HepG2 (cell line): ENCODE data around the gene GDF15. TPM values are rescaled to one million over a fixed set of nuclear protein-coding genes. Genes with fewer than 3 reads are reported as not detected.

ENCODE experiments used
- ATF1 ChIP-seq: IDR thresholded peaks from 2 replicates; pipeline ENCODE4 v1.6.1; 2016; ENCODE audit warnings: mild to moderate bottlenecking, control low read depth
- BATF2 ChIP-seq: sonication (generic); formaldehyde crosslinking; IDR thresholded peaks from 2 replicates; pipeline ENCODE4 v1.8.0; 2022; ENCODE audit warnings: mild to moderate bottlenecking, missing genetic modification reagents, moderate library complexity
- CENPX ChIP-seq: sonication (generic); formaldehyde crosslinking; IDR thresholded peaks from 2 replicates; pipeline ENCODE4 v1.9.0; 2021; ENCODE audit warnings: mild to moderate bottlenecking, missing genetic modification reagents, moderate library complexity
- EEA1 ChIP-seq: sonication (generic); formaldehyde crosslinking; IDR thresholded peaks from 2 replicates; pipeline ENCODE4 v1.5.1; 2020; ENCODE audit warnings: mild to moderate bottlenecking, missing genetic modification reagents, borderline replicate concordance
- FOXK1 ChIP-seq: sonication (generic); formaldehyde crosslinking; IDR thresholded peaks from 2 replicates; pipeline ENCODE4 v1.4.0; 2020; ENCODE audit warnings: low read depth, missing genetic modification reagents, borderline replicate concordance
- HBP1 ChIP-seq: IDR thresholded peaks from 2 replicates; pipeline ENCODE4 v1.6.1; 2016; ENCODE audit warnings: low read depth, control low read depth
- MAFF ChIP-seq: IDR thresholded peaks from 2 replicates; pipeline ENCODE4 v1.6.1; 2011; ENCODE audit warnings: low read depth, low read length, improper control_type of control experiment
- NR2F2 ChIP-seq: IDR thresholded peaks from 2 replicates; pipeline ENCODE4 v1.6.1; 2012; ENCODE audit warnings: low read depth, inconsistent platforms, borderline replicate concordance
- POLR2AphosphoS2 ChIP-seq: IDR thresholded peaks from 2 replicates; pipeline ENCODE4 v1.6.1; 2011; ENCODE audit warnings: low read depth, low read length, improper control_type of control experiment
- RAD51 ChIP-seq: fragments of 450-650 bp; IDR thresholded peaks from 2 replicates; pipeline ENCODE4 v1.6.1; 2016; ENCODE audit warnings: borderline replicate concordance
- RBM39 ChIP-seq: fragments of 200-400 bp; formaldehyde crosslinking; IDR thresholded peaks from one replicate; pipeline ENCODE4 v1.6.1; 2018; ENCODE audit warnings: antibody characterized with exemption, mild to moderate bottlenecking, low read depth, low read length; ENCODE audit not compliant: poor library complexity, severe bottlenecking
- RFX1 ChIP-seq: fragments of 450-650 bp; IDR thresholded peaks from 2 replicates; pipeline ENCODE4 v1.6.1; 2017
- RFXAP ChIP-seq: sonication (generic); formaldehyde crosslinking; IDR thresholded peaks from 2 replicates; pipeline ENCODE4 v1.4.0; 2020; ENCODE audit warnings: missing genetic modification reagents, borderline replicate concordance
- SALL1 ChIP-seq: sonication (generic); formaldehyde crosslinking; IDR thresholded peaks from 2 replicates; pipeline ENCODE4 v1.8.0; 2022; ENCODE audit warnings: mild to moderate bottlenecking, missing genetic modification reagents
- TSC22D2 ChIP-seq: sonication (generic); formaldehyde crosslinking; IDR thresholded peaks from 2 replicates; pipeline ENCODE4 v1.5.1; 2020; ENCODE audit warnings: missing genetic modification reagents, mild to moderate bottlenecking, borderline replicate concordance
- ZBTB25 ChIP-seq: IDR thresholded peaks from 2 replicates; pipeline ENCODE4 v1.6.1; 2018; ENCODE audit warnings: missing genetic modification reagents
- ZFP36 ChIP-seq: fragments of 150-350 bp; IDR thresholded peaks from 2 replicates; pipeline ENCODE4 v1.6.1; 2018; ENCODE audit warnings: borderline replicate concordance, low read length, low read depth; ENCODE audit not compliant: partially characterized antibody
- ZNF263 ChIP-seq: sonication (generic); formaldehyde crosslinking; IDR thresholded peaks from 2 replicates; pipeline ENCODE4 v1.4.0; 2020; ENCODE audit warnings: missing genetic modification reagents
- ZNF383 ChIP-seq: sonication (generic); formaldehyde crosslinking; IDR thresholded peaks from 2 replicates; pipeline ENCODE4 v1.4.0; 2020; ENCODE audit warnings: missing genetic modification reagents, mild to moderate bottlenecking, borderline replicate concordance
- ZNF567 ChIP-seq: sonication (generic); formaldehyde crosslinking; IDR thresholded peaks from 2 replicates; pipeline ENCODE4 v1.8.1; 2023; ENCODE audit warnings: mild to moderate bottlenecking, missing genetic modification reagents, borderline replicate concordance
- ZNF670 ChIP-seq: sonication (generic); formaldehyde crosslinking; IDR thresholded peaks from 2 replicates; pipeline ENCODE4 v1.8.0; 2022; ENCODE audit warnings: mild to moderate bottlenecking, missing genetic modification reagents, borderline replicate concordance
- ZNF816 ChIP-seq: sonication (generic); formaldehyde crosslinking; IDR thresholded peaks from 2 replicates; pipeline ENCODE4 v1.8.0; 2022; ENCODE audit warnings: missing genetic modification reagents, mild to moderate bottlenecking, borderline replicate concordance
- ZNF878 ChIP-seq: sonication (generic); formaldehyde crosslinking; IDR thresholded peaks from 2 replicates; pipeline ENCODE4 v1.8.1; 2023; ENCODE audit warnings: mild to moderate bottlenecking, missing genetic modification reagents, moderate library complexity
- ZSCAN31 ChIP-seq: sonication (generic); formaldehyde crosslinking; IDR thresholded peaks from 2 replicates; pipeline ENCODE4 v1.5.0; 2020; ENCODE audit warnings: low read depth, mild to moderate bottlenecking, missing genetic modification reagents
- polyA plus RNA-seq, 8 experiments: library from polyadenylated mRNA; depleted of rRNA in 3 of 8; stranded (reverse) in 7 of 8; unstranded in 1 of 8; fragments of >200 nt; fragmentation: Illumina TruSeq in 4 of 8; extraction: Trizol in 4 of 8; gene quantifications; 2 replicates each; pipeline versions ENCODE4 v1.2.1 to v1.2.3, GENCODE V29; 2011 to 2016; ENCODE audit warnings: low read depth in 4 of 8, missing spikeins in 1 of 8, mixed read lengths in 1 of 8; ENCODE audit not compliant: insufficient read depth in 1 of 8
- total RNA-seq, 5 experiments: library from RNA; depleted of rRNA; stranded (reverse); fragments of >200 nt; fragmentation: Illumina TruSeq; extraction: Trizol; gene quantifications; 2 replicates each; pipeline ENCODE4 v1.2.3, GENCODE V29; 2016; ENCODE audit warnings: low read depth in 1 of 5
- TF ChIP-seq, protein P1 (sequence below): sonication (generic); formaldehyde crosslinking; IDR thresholded peaks from 2 replicates; pipeline ENCODE4 v1.4.0; 2020; ENCODE audit warnings: missing genetic modification reagents

GDF15 gene
- total and polyA plus RNA-seq, 2 of the 13 experiments (the other 11 are each of a cell fraction or from before 2014, with no cell fraction given): 146 to 422 TPM

DNA sequence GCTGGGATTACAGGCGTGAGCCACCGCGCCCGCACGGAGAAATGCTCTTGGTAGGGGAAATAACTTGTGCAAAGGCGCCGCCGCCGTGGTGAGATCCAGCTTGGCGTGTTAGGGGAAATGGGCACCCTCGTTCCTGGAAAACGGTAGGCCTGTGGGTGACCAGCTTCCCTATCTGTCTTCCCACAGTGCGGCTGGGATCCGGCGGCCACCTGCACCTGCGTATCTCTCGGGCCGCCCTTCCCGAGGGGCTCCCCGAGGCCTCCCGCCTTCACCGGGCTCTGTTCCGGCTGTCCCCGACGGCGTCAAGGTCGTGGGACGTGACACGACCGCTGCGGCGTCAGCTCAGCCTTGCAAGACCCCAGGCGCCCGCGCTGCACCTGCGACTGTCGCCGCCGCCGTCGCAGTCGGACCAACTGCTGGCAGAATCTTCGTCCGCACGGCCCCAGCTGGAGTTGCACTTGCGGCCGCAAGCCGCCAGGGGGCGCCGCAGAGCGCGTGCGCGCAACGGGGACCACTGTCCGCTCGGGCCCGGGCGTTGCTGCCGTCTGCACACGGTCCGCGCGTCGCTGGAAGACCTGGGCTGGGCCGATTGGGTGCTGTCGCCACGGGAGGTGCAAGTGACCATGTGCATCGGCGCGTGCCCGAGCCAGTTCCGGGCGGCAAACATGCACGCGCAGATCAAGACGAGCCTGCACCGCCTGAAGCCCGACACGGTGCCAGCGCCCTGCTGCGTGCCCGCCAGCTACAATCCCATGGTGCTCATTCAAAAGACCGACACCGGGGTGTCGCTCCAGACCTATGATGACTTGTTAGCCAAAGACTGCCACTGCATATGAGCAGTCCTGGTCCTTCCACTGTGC lies 2.4 kb downstream of the GDF15 start (continued):
- TF ChIP-seq ZNF263 (peak; percentile 64; the same call in 1 of the 2 replicates), ZSCAN31 (CRISPR knock-in tag) (peak; percentile 52; the same call in 1 of the 2 replicates), ZBTB25 (no peak), ZFP36 (no peak), POLR2AphosphoS2 (no peak), ZNF670 (CRISPR knock-in tag) (no peak), ZNF383 (CRISPR knock-in tag) (peak; percentile 69; the same call in 1 of the 2 replicates), NR2F2 (no peak), SALL1 (CRISPR knock-in tag) (no peak; the same call in 1 of the 2 replicates), RAD51 (no peak), EEA1 (CRISPR knock-in tag) (peak; percentile 86), ZNF816 (no peak), ATF1 (CRISPR knock-in tag) (no peak), MAFF (no peak), RFX1 (no peak), ZNF567 (CRISPR knock-in tag) (peak; percentile 75; the same call in 1 of the 2 replicates), RFXAP (CRISPR knock-in tag) (peak; percentile 87; the same call in 1 of the 2 replicates), ZNF878 (peak; percentile 27; the same call in 1 of the 2 replicates), FOXK1 (peak; percentile 52; the same call in 1 of the 2 replicates), TSC22D2 (CRISPR knock-in tag) (no peak), HBP1 (CRISPR knock-in tag) (no peak; the same call in 1 of the 2 replicates), CENPX (CRISPR knock-in tag) (no peak), RBM39 (peak; percentile 97), BATF2 (CRISPR knock-in tag) (peak; percentile 91)
- TF ChIP-seq, protein P1, sequence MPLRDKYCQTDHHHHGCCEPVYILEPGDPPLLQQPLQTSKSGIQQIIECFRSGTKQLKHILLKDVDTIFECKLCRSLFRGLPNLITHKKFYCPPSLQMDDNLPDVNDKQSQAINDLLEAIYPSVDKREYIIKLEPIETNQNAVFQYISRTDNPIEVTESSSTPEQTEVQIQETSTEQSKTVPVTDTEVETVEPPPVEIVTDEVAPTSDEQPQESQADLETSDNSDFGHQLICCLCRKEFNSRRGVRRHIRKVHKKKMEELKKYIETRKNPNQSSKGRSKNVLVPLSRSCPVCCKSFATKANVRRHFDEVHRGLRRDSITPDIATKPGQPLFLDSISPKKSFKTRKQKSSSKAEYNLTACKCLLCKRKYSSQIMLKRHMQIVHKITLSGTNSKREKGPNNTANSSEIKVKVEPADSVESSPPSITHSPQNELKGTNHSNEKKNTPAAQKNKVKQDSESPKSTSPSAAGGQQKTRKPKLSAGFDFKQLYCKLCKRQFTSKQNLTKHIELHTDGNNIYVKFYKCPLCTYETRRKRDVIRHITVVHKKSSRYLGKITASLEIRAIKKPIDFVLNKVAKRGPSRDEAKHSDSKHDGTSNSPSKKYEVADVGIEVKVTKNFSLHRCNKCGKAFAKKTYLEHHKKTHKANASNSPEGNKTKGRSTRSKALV: no peak; the same call in 1 of the 2 replicates
